Measurements from ENCODE around the gene ANTXR1.

- TF ChIP-seq EZH2 (IDR thresholded peaks at IDR 0.05; ENCODE audit: low read length, missing control alignments) (no peak), CTCF (conservative IDR thresholded peaks at IDR 0.05 in 1 of 2, IDR thresholded peaks at IDR 0.05 in 1 of 2; ENCODE audit: low read depth in 1 of 2, low read length in 2 of 2) (no peak)
Measured at GRCh38 chr2:69076601-69077000, 63.6 kb downstream of the ANTXR1 start.
